DOHH2 (cell line): Measurements from ENCODE around the gene GATB.

Source experiments
- CTCF ChIP-seq: fragments of 200-600 bp; sonication (generic); IDR thresholded peaks from one replicate; pipeline ENCODE4 v1.5.1; 2014; ENCODE audit warnings: antibody characterized with exemption, mild to moderate bottlenecking, low read depth, low read length; ENCODE audit not compliant: poor library complexity, severe bottlenecking
- EZH2phosphoT487 ChIP-seq: fragments of 200-600 bp; sonication (generic); IDR thresholded peaks from 2 replicates; pipeline ENCODE4 v1.6.1; 2017; ENCODE audit warnings: borderline replicate concordance, mild to moderate bottlenecking, antibody characterized with exemption, low read length, moderate library complexity, mixed read lengths

GRCh38 chr4:151753056-151753455, 7.8 kb downstream of the GATB start:
- TF ChIP-seq CTCF (no peak), EZH2phosphoT487 (no peak)
